ENCODE results near the gene SCN4B. TPM values are rescaled to one million over a fixed set of nuclear protein-coding genes. Genes with fewer than 3 reads are reported as not detected.

Gene SCN4B
- total RNA-seq, 4 donors from 2014 or later = 2.7 to 5.8 (median 3.8) TPM

GRCh38 chr11:118164885-118165284, 12.3 kb upstream of the SCN4B start:
- 33 to 57% methylated on average over 1 of the region's 2 CpGs for WGBS, 2 donors (ENCODE audit: low coverage in 1 of 2)
- H3K27ac ChIP-seq = no peak overlapping the region

DNA sequence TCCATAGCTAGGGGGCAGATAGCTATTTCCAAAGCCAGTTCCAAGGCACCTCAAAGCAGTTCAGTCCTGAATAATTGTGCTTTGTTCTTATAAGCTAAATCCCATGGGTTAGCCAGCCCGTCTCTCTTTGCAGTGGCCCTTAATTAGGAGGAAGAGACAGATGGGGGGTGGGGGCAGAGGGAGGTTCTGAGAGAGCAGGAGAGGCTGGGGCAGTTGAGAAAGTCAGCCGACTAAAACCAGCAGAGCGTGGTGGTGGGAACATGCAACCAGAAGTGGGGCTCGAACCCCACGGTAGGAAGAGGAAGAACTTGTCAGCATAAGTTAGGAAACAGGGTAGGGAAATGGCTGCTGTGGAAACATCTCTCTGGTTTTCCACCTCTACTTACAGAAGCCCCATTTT, 10.9 kb upstream of the SCN4B start:
- no peak overlapping the region for H3K4me3 ChIP-seq
- 65 to 77% methylated on average over 4 of the region's 5 CpGs for WGBS, 2 donors (ENCODE audit: low coverage in 1 of 2)
- H3K36me3 ChIP-seq = peaks cover 0 to 14% of the 10 kb centered on the region in 2 donors
- ATAC-seq = no peak
- H3K9me3 ChIP-seq = no peaks in the 10 kb centered on the region
- no peak overlapping the region for H3K27ac ChIP-seq
- TF ChIP-seq POLR2A (IDR thresholded peaks at IDR 0.05) (no peak), POLR2AphosphoS5 (IDR thresholded peaks at IDR 0.05) (no peak), EP300 (IDR thresholded peaks at IDR 0.05) (no peak)
- TF ChIP-seq, protein P1, sequence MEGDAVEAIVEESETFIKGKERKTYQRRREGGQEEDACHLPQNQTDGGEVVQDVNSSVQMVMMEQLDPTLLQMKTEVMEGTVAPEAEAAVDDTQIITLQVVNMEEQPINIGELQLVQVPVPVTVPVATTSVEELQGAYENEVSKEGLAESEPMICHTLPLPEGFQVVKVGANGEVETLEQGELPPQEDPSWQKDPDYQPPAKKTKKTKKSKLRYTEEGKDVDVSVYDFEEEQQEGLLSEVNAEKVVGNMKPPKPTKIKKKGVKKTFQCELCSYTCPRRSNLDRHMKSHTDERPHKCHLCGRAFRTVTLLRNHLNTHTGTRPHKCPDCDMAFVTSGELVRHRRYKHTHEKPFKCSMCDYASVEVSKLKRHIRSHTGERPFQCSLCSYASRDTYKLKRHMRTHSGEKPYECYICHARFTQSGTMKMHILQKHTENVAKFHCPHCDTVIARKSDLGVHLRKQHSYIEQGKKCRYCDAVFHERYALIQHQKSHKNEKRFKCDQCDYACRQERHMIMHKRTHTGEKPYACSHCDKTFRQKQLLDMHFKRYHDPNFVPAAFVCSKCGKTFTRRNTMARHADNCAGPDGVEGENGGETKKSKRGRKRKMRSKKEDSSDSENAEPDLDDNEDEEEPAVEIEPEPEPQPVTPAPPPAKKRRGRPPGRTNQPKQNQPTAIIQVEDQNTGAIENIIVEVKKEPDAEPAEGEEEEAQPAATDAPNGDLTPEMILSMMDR (IDR thresholded peaks at IDR 0.05) = no peak
- H3K4me1 ChIP-seq = no peaks in the 10 kb centered on the region
- peaks cover 53% of the 10 kb centered on the region for H3K27me3 ChIP-seq

More at GRCh38 chr11:118164885-118165284, 12.3 kb upstream of the SCN4B start:
- H3K27me3 ChIP-seq = peaks cover 40% of the 10 kb centered on the region
- no peaks in the 10 kb centered on the region for H3K4me1 ChIP-seq
- no peaks in the 10 kb centered on the region for H3K9me3 ChIP-seq
- ATAC-seq = no peak
- TF ChIP-seq POLR2A (IDR thresholded peaks at IDR 0.05) (no peak), POLR2AphosphoS5 (IDR thresholded peaks at IDR 0.05) (no peak), EP300 (IDR thresholded peaks at IDR 0.05) (no peak)
- TF ChIP-seq, protein P1 (IDR thresholded peaks at IDR 0.05) = no peak
- peaks cover 0 to 14% of the 10 kb centered on the region in 2 donors for H3K36me3 ChIP-seq
- no peak overlapping the region for H3K4me3 ChIP-seq

DNA sequence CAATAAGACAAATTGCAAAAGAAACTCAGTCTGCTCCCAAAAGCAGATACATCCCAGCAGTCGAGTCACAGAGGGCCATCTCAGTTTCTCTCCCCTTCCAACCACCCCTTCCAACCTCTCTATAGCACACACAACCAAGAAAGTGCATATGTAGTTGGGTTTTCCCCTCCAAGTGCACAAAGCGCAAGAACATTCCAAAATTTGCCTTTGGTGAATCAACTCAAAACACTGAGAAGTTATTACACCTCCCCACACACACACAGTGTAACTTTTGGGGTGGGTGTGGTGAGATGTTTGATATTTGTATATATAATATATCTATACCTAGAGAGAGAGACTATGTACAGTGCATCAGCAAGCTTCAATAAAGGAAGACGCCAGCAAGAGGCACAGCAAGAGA, 10.2 kb upstream of the SCN4B start:
- ATAC-seq = no peak
- Histone ChIP-seq H3K27ac (no peak overlapping the region), H3K4me1 (no peaks in the 10 kb centered on the region), H3K27me3 (peaks cover 59% of the 10 kb centered on the region), H3K4me3 (no peak overlapping the region), H3K9me3 (no peaks in the 10 kb centered on the region), H3K36me3 (peaks cover 0 to 10% of the 10 kb centered on the region in 2 donors)
- TF ChIP-seq, protein P1 (IDR thresholded peaks at IDR 0.05) = no peak
- no peak for TF ChIP-seq POLR2A (IDR thresholded peaks at IDR 0.05)
- TF ChIP-seq EP300 (IDR thresholded peaks at IDR 0.05) = no peak
- 61 to 87% methylated on average over 2 to 3 of the region's 3 CpGs for WGBS, 2 donors (ENCODE audit: low coverage in 1 of 2)

- ATAC-seq = no peak
- no peak overlapping the region for H3K4me3 ChIP-seq
- H3K36me3 ChIP-seq = peaks cover 0 to 4% of the 10 kb centered on the region in 2 donors
- H3K9me3 ChIP-seq = no peaks in the 10 kb centered on the region
- peaks cover 0 to 6% (median 0%) of the 10 kb centered on the region in 3 donors for H3K4me1 ChIP-seq
- 64 to 70% methylated on average over 2 to 5 of the region's 6 CpGs for WGBS, 2 donors (ENCODE audit: low coverage in 1 of 2)
- H3K27me3 ChIP-seq = peaks cover 70% of the 10 kb centered on the region
- no peak for TF ChIP-seq POLR2A (IDR thresholded peaks at IDR 0.05)
- no peak overlapping the region for H3K27ac ChIP-seq
These were observed 9.2 kb upstream of the SCN4B start for GRCh38 chr11:118161786-118162185.

DNA sequence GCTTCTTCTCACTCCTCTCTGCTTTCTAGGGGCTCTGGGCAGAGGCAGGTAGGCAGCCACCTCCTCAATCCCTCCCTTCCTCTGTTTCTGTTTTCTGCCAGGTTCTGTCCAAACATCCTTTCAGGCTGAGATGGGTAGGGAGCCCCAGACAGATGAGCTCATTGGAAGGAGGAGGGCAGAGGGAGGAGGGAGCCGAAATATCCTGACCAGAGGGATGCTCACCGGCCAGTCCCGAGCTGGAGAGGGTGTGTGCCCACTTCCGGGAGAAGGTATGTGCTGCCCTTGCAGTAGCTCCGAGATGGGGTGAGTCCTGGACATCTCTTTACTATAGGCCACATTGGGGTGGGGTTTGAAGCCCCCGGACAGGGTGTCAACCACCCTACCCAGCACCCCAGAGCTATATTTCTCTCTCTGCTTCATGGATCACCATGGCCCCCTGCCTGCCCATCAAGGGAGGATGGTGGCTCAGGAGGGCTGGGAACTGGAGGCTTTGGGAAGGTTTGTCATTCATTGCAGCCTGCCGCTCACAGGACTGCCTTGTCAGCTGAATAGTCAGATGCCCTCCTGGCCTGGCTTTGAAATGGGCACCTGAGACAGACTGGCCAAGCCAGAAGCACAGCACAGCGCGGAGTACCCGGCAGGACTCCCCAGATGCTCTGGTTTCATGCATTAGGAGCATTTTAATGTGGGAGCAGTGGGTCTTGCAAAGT, 4.7 kb upstream of the SCN4B start:
- no peak overlapping the region for H3K27ac ChIP-seq
- H3K4me3 ChIP-seq = no peak overlapping the region
- TF ChIP-seq POLR2A (IDR thresholded peaks at IDR 0.05) (no peak), POLR2AphosphoS5 (IDR thresholded peaks at IDR 0.05) (no peak), EP300 (IDR thresholded peaks at IDR 0.05) (no peak)
- TF ChIP-seq, protein P1 (IDR thresholded peaks at IDR 0.05) = no peak
- no peak for ATAC-seq
- peaks cover 0 to 23% (median 6%) of the 10 kb centered on the region in 3 donors for H3K4me1 ChIP-seq
- H3K36me3 ChIP-seq = no peaks in the 10 kb centered on the region
- 48% methylated on average over 2 of the region's 10 CpGs; no CpG with 5 or more reads in 1 of the 2 donors for WGBS, 2 donors (ENCODE audit: low coverage in 1 of 2)
- H3K9me3 ChIP-seq = no peaks in the 10 kb centered on the region
- peaks cover 97% of the 10 kb centered on the region for H3K27me3 ChIP-seq

All from gastroesophageal sphincter (tissue), 4 donors.